Esophagus squamous epithelium (tissue), 4 donors: Measurements from ENCODE around the gene SYNE2.

Experiments
- POLR2A ChIP-seq, 4 donors: fragments of 450-650 bp; IDR thresholded peaks; one replicate each; pipeline ENCODE4 v1.6.1; 2017; ENCODE audit warnings: antibody characterized with exemption in 4 of 4, mild to moderate bottlenecking in 4 of 4, moderate library complexity in 3 of 4
- TF ChIP-seq, protein P1 (sequence below), 6 experiments: fragments of 450-650 bp in 4 of 6; fragments of 200-600 bp in 2 of 6; sonication (generic) in 2 of 6; IDR thresholded peaks; one replicate each; pipeline ENCODE4 v1.5.1; 2016 to 2019; ENCODE audit warnings: antibody characterized with exemption in 6 of 6, mild to moderate bottlenecking in 4 of 6, moderate library complexity in 4 of 6

DNA sequence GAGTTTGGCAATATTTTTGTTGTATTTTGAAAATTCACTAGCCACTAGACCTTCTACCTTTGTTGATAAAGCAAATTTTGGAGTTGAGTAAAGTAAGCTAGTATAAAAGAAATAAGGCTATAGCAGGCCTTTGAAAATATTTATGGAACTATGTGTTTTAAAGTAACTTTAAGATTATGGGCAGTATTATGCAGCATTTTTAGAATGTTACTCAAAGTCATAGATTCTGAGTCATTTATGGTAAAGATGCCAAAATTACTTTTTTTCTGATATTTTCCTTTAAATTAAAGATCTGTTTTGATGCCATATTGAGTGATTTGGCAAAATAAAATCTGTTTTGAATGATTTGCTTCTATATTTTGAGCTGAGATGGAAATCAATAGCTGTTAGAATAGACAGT, 57.2 kb downstream of the SYNE2 start:
- TF ChIP-seq, protein P1, sequence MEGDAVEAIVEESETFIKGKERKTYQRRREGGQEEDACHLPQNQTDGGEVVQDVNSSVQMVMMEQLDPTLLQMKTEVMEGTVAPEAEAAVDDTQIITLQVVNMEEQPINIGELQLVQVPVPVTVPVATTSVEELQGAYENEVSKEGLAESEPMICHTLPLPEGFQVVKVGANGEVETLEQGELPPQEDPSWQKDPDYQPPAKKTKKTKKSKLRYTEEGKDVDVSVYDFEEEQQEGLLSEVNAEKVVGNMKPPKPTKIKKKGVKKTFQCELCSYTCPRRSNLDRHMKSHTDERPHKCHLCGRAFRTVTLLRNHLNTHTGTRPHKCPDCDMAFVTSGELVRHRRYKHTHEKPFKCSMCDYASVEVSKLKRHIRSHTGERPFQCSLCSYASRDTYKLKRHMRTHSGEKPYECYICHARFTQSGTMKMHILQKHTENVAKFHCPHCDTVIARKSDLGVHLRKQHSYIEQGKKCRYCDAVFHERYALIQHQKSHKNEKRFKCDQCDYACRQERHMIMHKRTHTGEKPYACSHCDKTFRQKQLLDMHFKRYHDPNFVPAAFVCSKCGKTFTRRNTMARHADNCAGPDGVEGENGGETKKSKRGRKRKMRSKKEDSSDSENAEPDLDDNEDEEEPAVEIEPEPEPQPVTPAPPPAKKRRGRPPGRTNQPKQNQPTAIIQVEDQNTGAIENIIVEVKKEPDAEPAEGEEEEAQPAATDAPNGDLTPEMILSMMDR (IDR thresholded peaks at IDR 0.05), result no peak
- TF ChIP-seq POLR2A (IDR thresholded peaks at IDR 0.05), result no peak
